Immature natural killer cell (primary cell): Measurements from ENCODE around the gene LEMD1. TPM values are rescaled to one million over a fixed set of nuclear protein-coding genes. Genes with fewer than 3 reads are reported as not detected.

Experiments used
- DNase-seq, 3 donors: peaks; one replicate each; pipeline ENCODE4 v3.0.0; 2022; ENCODE audit warnings: mixed read lengths in 1 of 3
- H3K27ac Mint-ChIP-seq, 6 donors: one replicate each; pipeline ENCODE4 v1.8.0; 2020; ENCODE audit warnings: mixed read lengths in 6 of 6, mild to moderate bottlenecking in 5 of 6, inconsistent platforms in 4 of 6, moderate library complexity in 3 of 6
- H3K27me3 Mint-ChIP-seq, 3 donors: one replicate each; pipeline ENCODE4 v1.8.0; 2020 to 2021; ENCODE audit warnings: low read depth in 3 of 3, mild to moderate bottlenecking in 3 of 3, mixed read lengths in 3 of 3, moderate library complexity in 3 of 3, inconsistent platforms in 1 of 3
- H3K36me3 Mint-ChIP-seq, 3 donors: one replicate each; pipeline ENCODE4 v1.8.0; 2020; ENCODE audit warnings: mixed read lengths in 3 of 3, inconsistent platforms in 2 of 3, mild to moderate bottlenecking in 2 of 3
- H3K4me1 Mint-ChIP-seq, 2 donors: one replicate each; pipeline ENCODE4 v1.8.0; 2020; ENCODE audit warnings: inconsistent platforms in 2 of 2, mild to moderate bottlenecking in 2 of 2, mixed read lengths in 2 of 2, moderate library complexity in 1 of 2
- H3K4me3 Mint-ChIP-seq, 5 donors: one replicate each; pipeline ENCODE4 v1.8.0; 2020; ENCODE audit warnings: mild to moderate bottlenecking in 5 of 5, mixed read lengths in 5 of 5, inconsistent platforms in 3 of 5, moderate library complexity in 3 of 5
- H3K9me3 Mint-ChIP-seq, 6 donors: one replicate each; pipeline ENCODE4 v1.8.0; 2020; ENCODE audit warnings: mild to moderate bottlenecking in 6 of 6, mixed read lengths in 6 of 6, inconsistent platforms in 4 of 6, moderate library complexity in 3 of 6
- polyA plus RNA-seq, 3 donors: library from polyadenylated mRNA; unstranded; fragments of 300-500 nt; fragmentation: Illumina TruSeq; gene quantifications; one replicate each; pipeline ENCODE4 v1.2.3, GENCODE V29; 2021

LEMD1 gene
- polyA plus RNA-seq, 3 donors from 2014 or later = not detected

DNA sequence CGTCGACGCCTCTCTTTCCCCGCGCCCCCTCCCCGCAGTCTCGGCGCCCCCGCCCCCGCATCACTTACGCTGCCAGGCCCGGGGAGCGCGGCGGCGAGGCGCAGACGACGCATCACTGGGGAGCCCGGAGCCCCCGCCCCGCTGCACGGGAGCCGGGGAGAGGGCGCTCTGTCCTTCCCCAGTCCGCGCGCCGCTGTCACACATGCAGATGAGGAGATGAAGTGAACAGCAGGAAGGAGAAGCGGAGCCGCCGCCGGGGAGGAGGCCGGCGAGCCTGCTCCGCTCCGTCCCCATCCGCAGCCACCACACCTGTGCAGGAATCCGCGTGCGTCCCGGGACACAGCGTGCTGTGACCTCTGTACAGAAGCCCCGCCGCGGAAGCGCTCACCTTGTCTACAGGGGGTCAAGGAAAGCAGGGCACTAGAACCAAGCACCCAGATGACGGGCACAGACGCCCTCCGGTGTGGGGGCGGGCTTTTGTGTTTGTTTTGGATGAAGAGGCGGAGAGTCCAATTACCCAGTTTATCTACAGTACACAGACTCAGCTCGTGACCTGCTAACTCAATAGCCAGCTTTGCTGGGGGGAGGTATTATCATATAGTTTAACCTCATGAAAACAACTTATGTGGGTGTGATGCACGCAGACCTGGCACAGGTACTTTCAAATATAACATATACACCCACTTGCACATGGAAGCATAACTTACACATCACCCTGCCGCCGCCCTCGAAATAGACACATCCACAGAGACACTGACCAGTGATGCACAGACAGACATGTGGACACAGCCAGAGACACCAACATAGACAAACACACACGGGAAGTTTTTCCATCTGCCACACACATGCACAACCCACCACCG is 77.6 kb downstream of the LEMD1 start:
- DNase-seq = no peak
- H3K27ac Mint-ChIP-seq = no peak overlapping the region
- peak overlapping the region; percentile 19 to 64 (median 59) for H3K4me3 Mint-ChIP-seq
- peaks cover 0 to 7% (median 0%) of the 10 kb centered on the region in 3 donors for H3K36me3 Mint-ChIP-seq
- peaks cover 10 to 22% (median 17%) of the 10 kb centered on the region in 3 donors for H3K27me3 Mint-ChIP-seq
- peaks cover 5 to 8% of the 10 kb centered on the region in 2 donors for H3K4me1 Mint-ChIP-seq
- no peaks in the 10 kb centered on the region for H3K9me3 Mint-ChIP-seq

DNA sequence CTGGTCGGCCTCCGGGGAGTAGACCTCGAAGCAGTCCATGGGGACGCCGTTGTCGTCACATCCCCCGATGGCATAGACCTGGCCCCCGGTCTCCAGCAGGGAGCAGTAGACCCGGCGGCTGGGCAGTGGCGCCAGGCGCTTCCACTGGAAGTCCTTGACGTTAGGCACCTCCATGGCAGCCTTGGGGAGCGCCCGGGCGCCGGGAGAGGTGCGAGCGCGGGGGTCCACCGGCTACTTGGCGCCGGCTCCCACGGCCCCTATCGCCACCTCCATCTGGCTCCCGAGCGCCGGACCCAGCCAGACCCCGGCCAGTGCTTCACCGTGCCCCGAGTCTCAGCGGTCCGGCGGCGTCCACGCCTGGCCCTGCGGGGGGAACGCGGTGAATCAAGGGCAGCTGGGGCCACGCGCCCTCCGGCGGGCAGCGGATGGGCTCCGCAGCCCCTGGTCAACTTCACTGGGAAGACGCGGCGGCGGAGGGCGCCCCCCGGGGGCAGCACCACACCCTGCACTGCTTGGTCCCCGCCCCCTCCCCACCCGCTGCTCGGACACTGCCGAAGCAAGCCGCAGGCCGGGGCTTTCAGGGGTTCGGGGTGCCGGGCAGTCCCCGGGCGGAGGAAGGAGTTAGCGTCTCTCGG is 78.3 kb downstream of the LEMD1 start:
- Mint-ChIP-seq H3K27ac (no peak overlapping the region), H3K9me3 (no peaks in the 10 kb centered on the region), H3K36me3 (peaks cover 0 to 7% (median 0%) of the 10 kb centered on the region in 3 donors), H3K27me3 (peaks cover 10 to 21% (median 18%) of the 10 kb centered on the region in 3 donors), H3K4me1 (peaks cover 5 to 8% of the 10 kb centered on the region in 2 donors), H3K4me3 (peak overlapping the region in 1 of 5 donors; percentile 59)
- DNase-seq = no peak

DNA sequence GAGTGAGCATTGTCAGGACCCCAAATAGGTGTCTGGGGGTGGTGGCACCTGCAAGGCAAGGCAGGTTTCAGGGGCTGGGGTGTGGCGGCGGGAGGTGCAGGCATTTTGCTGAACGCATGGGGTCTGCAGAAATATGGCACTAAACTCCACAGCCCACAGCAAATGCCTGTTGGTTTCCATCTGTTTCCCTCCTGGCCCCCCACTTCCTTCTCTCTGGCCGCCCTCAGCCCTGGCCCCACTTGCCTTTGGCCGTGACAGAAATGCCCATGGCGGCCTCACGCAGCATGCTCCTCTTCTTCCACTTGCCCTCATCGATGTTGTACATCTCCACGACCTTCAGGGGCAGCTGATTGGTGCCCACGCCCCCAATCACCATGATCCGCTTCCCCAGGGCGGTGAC is 78.9 kb downstream of the LEMD1 start:
- Mint-ChIP-seq H3K27me3 (peaks cover 10 to 21% (median 18%) of the 10 kb centered on the region in 3 donors), H3K4me1 (peaks cover 5 to 8% of the 10 kb centered on the region in 2 donors), H3K36me3 (peaks cover 0 to 7% (median 0%) of the 10 kb centered on the region in 3 donors), H3K27ac (no peak overlapping the region), H3K4me3 (peak overlapping the region in 2 of 5 donors; percentile 0 to 49), H3K9me3 (no peaks in the 10 kb centered on the region)
- no peak for DNase-seq

DNA sequence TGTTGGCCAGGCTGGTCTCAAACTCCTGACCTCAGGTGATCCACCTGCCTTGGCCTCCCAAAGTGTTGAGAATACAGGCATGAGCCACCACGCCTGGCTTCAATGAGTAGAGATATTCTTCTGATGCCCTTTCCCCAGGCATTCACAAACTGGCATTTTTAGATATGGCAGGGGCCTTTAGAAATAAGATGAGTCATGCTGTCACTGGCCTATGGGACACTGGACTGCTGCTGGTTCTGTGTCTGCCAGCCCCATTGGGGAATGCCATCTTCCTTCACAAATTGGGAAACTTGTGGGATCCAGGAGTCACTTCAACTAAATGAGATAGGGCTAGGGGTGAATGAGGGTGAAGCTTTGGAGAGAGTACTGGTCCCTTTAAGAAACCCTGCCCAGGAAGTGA is 81.2 kb downstream of the LEMD1 start:
- Mint-ChIP-seq H3K27me3 (peaks cover 4 to 16% (median 15%) of the 10 kb centered on the region in 3 donors), H3K4me3 (peak overlapping the region in 1 of 5 donors; percentile 20), H3K27ac (no peak overlapping the region), H3K9me3 (no peaks in the 10 kb centered on the region), H3K4me1 (peaks cover 5 to 8% of the 10 kb centered on the region in 2 donors), H3K36me3 (peaks cover 0 to 3% (median 0%) of the 10 kb centered on the region in 3 donors)
- DNase-seq = no peak

DNA sequence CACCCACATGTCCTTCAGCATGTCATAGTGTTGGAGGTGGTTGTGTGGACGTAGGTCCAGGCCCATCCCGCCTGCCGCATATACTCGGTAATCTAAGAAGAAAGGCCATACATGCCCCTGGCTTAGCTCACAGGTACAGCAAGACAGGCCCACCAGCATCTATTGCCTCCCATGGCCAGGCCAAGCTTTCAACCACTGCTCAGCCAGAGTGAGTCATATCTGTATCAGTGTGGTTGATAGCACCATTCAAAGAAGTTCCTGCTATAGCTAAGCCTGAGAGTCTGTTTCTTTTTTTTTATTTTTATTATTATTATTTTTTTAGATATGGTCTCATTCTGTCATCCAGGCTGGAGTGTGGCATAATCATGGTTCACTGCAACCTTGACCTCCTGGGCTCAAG is 82.1 kb downstream of the LEMD1 start:
- H3K27me3 Mint-ChIP-seq = peaks cover 3 to 15% (median 9%) of the 10 kb centered on the region in 3 donors
- no peak for DNase-seq
- no peak overlapping the region for H3K27ac Mint-ChIP-seq
- H3K4me3 Mint-ChIP-seq = no peak overlapping the region
- peaks cover 5 to 8% of the 10 kb centered on the region in 2 donors for H3K4me1 Mint-ChIP-seq
- no peaks in the 10 kb centered on the region for H3K9me3 Mint-ChIP-seq
- H3K36me3 Mint-ChIP-seq = peaks cover 0 to 3% (median 0%) of the 10 kb centered on the region in 3 donors

DNA sequence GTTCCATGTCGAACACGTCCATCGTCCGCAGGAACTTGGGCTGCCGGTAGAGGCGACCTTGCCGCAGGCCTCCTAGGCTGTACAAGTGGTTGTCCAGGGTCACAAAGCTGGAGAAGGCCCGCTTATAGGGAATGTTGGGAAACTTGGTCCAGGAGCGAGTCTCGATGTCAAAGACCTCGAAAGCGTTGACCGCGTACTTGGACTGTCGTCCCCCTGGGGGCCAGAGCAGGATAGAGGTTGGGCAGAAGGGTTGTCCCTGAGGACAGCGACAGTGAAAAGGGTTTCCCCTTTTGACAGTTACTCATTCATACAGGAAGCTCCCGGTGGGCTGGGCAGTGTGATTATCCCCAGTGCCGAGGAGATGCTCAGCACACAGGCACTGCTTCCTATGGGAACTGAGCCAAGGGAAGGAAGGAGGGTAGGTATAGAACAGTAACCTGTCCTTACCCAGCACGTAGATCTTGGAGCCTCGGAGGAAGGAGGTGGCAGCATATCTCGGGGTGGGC is 82.6 kb downstream of the LEMD1 start:
- peaks cover 0 to 3% (median 0%) of the 10 kb centered on the region in 3 donors for H3K36me3 Mint-ChIP-seq
- peaks cover 5% of the 10 kb centered on the region in 2 donors for H3K4me1 Mint-ChIP-seq
- no peak overlapping the region for H3K4me3 Mint-ChIP-seq
- no peak overlapping the region for H3K27ac Mint-ChIP-seq
- no peak for DNase-seq
- peaks cover 2 to 12% (median 5%) of the 10 kb centered on the region in 3 donors for H3K27me3 Mint-ChIP-seq
- H3K9me3 Mint-ChIP-seq = no peaks in the 10 kb centered on the region

DNA sequence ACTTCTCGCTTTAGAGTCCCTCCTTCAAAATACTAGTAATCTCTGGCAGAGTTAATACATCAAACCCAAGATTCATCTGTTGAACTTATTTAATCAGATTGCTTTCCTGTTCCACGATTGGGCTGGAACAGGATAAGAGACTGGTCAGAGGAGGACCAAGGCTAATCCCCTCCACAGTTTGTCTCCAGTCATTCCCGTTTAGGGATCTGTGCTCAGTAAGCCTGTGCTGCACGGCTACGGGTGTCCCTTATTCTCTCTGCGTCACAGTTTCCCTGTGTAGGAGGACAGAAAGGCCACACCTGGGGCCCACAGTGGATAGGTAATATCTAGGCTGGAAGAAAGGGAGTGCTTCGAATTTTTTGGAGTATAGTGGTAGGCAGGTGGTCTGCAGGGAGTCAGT is 83.8 kb downstream of the LEMD1 start:
- Mint-ChIP-seq H3K36me3 (peaks cover 0 to 3% (median 0%) of the 10 kb centered on the region in 3 donors), H3K27me3 (peaks cover 2 to 7% (median 5%) of the 10 kb centered on the region in 3 donors), H3K4me3 (no peak overlapping the region), H3K27ac (no peak overlapping the region), H3K4me1 (peaks cover 4 to 5% of the 10 kb centered on the region in 2 donors), H3K9me3 (no peaks in the 10 kb centered on the region)
- DNase-seq = no peak

DNA sequence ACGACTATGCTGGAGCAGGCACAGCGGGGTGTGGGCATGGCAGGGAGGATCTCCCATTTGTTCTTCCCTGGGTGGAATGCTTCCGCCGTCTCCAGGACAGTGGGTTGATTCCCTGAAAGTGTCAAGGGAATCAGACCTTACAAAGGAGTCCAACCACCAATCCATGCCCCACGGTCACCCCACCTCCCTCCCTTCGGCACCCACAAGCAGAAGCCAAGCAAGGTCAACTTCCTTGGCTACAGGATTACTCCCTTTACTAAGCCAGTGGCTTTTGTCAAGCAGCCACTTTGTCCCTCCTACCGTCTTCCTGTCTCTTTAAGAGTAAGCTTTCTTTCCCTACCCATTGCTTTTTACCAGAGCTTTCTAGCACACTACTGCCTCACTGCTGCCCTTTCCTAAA is 84.4 kb downstream of the LEMD1 start:
- Mint-ChIP-seq H3K4me3 (no peak overlapping the region), H3K36me3 (peaks cover 0 to 3% (median 0%) of the 10 kb centered on the region in 3 donors), H3K27me3 (peaks cover 2 to 7% (median 5%) of the 10 kb centered on the region in 3 donors), H3K4me1 (peaks cover 1% of the 10 kb centered on the region in 2 donors), H3K27ac (no peak overlapping the region), H3K9me3 (no peaks in the 10 kb centered on the region)
- no peak for DNase-seq

DNA sequence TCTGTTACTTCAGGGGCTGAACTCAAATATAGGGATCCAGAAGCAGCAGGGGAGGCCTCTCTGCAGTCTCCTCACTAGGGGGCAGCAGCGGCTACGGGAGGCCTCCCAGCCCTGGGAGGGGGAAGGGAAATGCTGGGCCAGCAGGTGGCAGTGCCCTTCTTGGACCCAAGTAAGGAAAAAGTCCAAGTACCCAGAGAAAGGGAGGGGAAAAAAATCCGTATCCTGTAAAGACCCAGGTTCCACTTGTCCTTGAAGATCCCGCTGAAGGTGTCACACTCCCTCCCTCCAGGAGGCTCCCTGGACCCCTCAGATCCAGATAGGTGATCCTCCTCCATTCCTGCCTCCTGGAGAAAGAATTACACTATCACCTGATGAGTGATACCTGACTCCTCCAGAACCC is 86.2 kb downstream of the LEMD1 start:
- H3K9me3 Mint-ChIP-seq = no peaks in the 10 kb centered on the region
- no peak overlapping the region for H3K27ac Mint-ChIP-seq
- peaks cover under 1 to 7% (median 2%) of the 10 kb centered on the region in 3 donors for H3K27me3 Mint-ChIP-seq
- no peak overlapping the region for H3K4me3 Mint-ChIP-seq
- peak; percentile 58 to 68 (median 66) for DNase-seq
- no peaks in the 10 kb centered on the region for H3K36me3 Mint-ChIP-seq
- H3K4me1 Mint-ChIP-seq = no peaks in the 10 kb centered on the region

DNA sequence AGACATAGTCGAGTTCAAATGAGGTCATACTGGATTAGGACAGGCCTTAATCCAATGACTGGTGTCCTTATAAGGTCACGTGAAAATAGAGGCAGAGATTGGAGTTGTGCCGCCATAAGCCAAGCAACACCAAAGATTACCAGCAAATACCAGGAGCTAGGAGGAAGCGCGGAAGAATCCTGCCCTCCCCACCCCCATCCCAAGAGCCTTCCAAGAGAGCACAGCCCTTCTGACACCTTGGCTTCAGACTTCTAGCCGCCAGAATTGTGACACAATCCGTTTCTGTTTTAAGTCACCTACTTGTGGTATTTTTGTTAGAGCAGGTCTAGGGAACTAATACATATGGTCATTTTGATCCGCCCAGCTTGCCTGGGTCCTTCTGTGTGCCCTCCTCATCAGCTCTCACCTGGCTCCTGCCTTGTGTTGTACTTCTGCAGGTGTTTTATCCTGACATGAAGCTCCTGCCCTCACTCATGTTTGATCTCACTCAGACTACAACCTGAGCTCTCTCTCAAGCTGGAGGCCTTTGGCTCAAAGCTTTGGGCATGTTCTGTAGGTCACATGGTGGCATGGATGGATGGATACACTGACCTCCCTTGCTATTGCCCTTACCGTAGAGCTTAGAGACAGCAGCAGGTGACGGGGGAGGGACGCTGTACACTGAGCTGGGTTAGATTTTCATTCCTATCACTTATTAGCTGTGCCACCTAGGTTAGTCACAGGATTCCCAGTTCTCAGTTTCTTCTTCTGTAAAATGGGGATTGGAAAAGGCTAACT is 89.7 kb downstream of the LEMD1 start:
- Mint-ChIP-seq H3K4me3 (no peak overlapping the region), H3K27ac (no peak overlapping the region), H3K4me1 (no peaks in the 10 kb centered on the region), H3K9me3 (no peaks in the 10 kb centered on the region), H3K36me3 (no peaks in the 10 kb centered on the region), H3K27me3 (peaks cover 0 to 4% (median 2%) of the 10 kb centered on the region in 3 donors)
- no peak for DNase-seq

Other genes starting within 250 kb of the LEMD1 start
- gene DSTYK, start 210.4 kb downstream of the LEMD1 start, polyA plus RNA-seq = 1 to 10 TPM; 2.9 to 8.3 (median 3.6) TPM
- 1 to 10 TPM in 1 of 3 donors, under 1 TPM in 1, not detected in 1; 0.50 to 1.1 TPM for gene TMCC2, start 194.1 kb downstream of the LEMD1 start, polyA plus RNA-seq
- gene NUAK2, start 100.3 kb downstream of the LEMD1 start, polyA plus RNA-seq = 10 to 100 TPM in 1 of 3 donors, 1 to 10 TPM in 2; 6.3 to 26.4 (median 6.6) TPM
- not detected for gene KLHDC8A, start 65.1 kb downstream of the LEMD1 start, polyA plus RNA-seq
- not detected for gene BLACAT1, start 34.0 kb upstream of the LEMD1 start, polyA plus RNA-seq
- gene CDK18, start 82.6 kb upstream of the LEMD1 start, polyA plus RNA-seq = under 1 TPM in 2 of 3 donors, not detected in 1; 0.61 to 0.74 TPM
- gene ELK4, start 210.0 kb upstream of the LEMD1 start, polyA plus RNA-seq = 1 to 10 TPM; 2.8 to 5.7 (median 3.0) TPM